ENCODE results near the gene EXOC2.

Gene EXOC2

GRCh38 chr6:498795-499231 is 194.1 kb downstream of the EXOC2 start:
- DNase-seq (ENCODE audit: low spot score), result no peak

GRCh38 chr6:497258-497657 is 195.7 kb downstream of the EXOC2 start:
- DNase-seq (ENCODE audit: low spot score), result no peak

- DNase-seq (ENCODE audit: low spot score), result no peak
Observed at GRCh38 chr6:496649-497048, 196.3 kb downstream of the EXOC2 start.

- no peak for DNase-seq (ENCODE audit: low spot score)
Observed at GRCh38 chr6:494394-494793, 198.5 kb downstream of the EXOC2 start.

- no peak for DNase-seq (ENCODE audit: low spot score)
Observed at GRCh38 chr6:493840-494239, 199.1 kb downstream of the EXOC2 start.

GRCh38 chr6:492816-493414 is 200.0 kb downstream of the EXOC2 start:
- DNase-seq (ENCODE audit: low spot score), result no peak

- no peak for DNase-seq (ENCODE audit: low spot score)
Observed at GRCh38 chr6:492178-492577, 200.8 kb downstream of the EXOC2 start.

GRCh38 chr6:491233-491632 is 201.7 kb downstream of the EXOC2 start:
- DNase-seq (ENCODE audit: low spot score), result no peak

GRCh38 chr6:490251-491037 is 202.5 kb downstream of the EXOC2 start:
- DNase-seq (ENCODE audit: low spot score), result no peak

- no peak for DNase-seq (ENCODE audit: low spot score)
Observed at GRCh38 chr6:489762-490161, 203.2 kb downstream of the EXOC2 start.

- no peak for DNase-seq (ENCODE audit: low spot score)
Observed at GRCh38 chr6:489001-489400, 203.9 kb downstream of the EXOC2 start.

- no peak for DNase-seq (ENCODE audit: low spot score)
Observed at GRCh38 chr6:487956-488355, 205.0 kb downstream of the EXOC2 start.

- no peak for DNase-seq (ENCODE audit: low spot score)
Observed at GRCh38 chr6:485655-486170, 207.2 kb downstream of the EXOC2 start.

GRCh38 chr6:484746-485145 is 208.2 kb downstream of the EXOC2 start:
- DNase-seq (ENCODE audit: low spot score), result no peak

- no peak for DNase-seq (ENCODE audit: low spot score)
Observed at GRCh38 chr6:484086-484745, 208.7 kb downstream of the EXOC2 start.

- no peak for DNase-seq (ENCODE audit: low spot score)
Observed at GRCh38 chr6:475314-475713, 217.6 kb downstream of the EXOC2 start.

GRCh38 chr6:474453-475185 is 218.3 kb downstream of the EXOC2 start:
- DNase-seq (ENCODE audit: low spot score), result no peak

- no peak for DNase-seq (ENCODE audit: low spot score)
Observed at GRCh38 chr6:473768-474452, 219.0 kb downstream of the EXOC2 start.

GRCh38 chr6:473356-473755 is 219.6 kb downstream of the EXOC2 start:
- DNase-seq (ENCODE audit: low spot score), result no peak

GRCh38 chr6:470901-471448 is 222.0 kb downstream of the EXOC2 start:
- no peak for DNase-seq (ENCODE audit: low spot score)
